Measurements from ENCODE around the gene EFCAB9.

EFCAB9 gene

GRCh38 chr5:172252501-172252900 is 58.5 kb downstream of the EFCAB9 start:
- no peak overlapping the region for H3K4me3 Mint-ChIP-seq
- no peaks in the 10 kb centered on the region for H3K4me1 Mint-ChIP-seq (ENCODE audit: low read depth)
- H3K36me3 Mint-ChIP-seq (ENCODE audit: low read depth) = peaks cover 70% of the 10 kb centered on the region
- H3K9me3 Mint-ChIP-seq = peaks cover 12% of the 10 kb centered on the region
- H3K27me3 Mint-ChIP-seq = no peaks in the 10 kb centered on the region
- H3K27ac Mint-ChIP-seq = no peak overlapping the region
- intact Hi-C loops (cut with micrococcal nuclease) = no loop called here
